Measurements from ENCODE around the gene SSH2. TPM values are rescaled to one million over a fixed set of nuclear protein-coding genes. Genes with fewer than 3 reads are reported as not detected.

SSH2 gene
- total and polyA plus RNA-seq, 9 of the 15 experiments (the other 6 are each of a cell fraction or from before 2014, with no cell fraction given), result 3.9 to 16.1 (median 10.2) TPM

GRCh38 chr17:29698837-29699236 lies 231.2 kb downstream of the SSH2 start:
- ATAC-seq, result no peak
- ChIA-PET POLR2A (interaction anchor here (0.6 to 2.1 kb wide), 8 partner anchors 10 to 787 kb away, joined by 3 to 10 read pairs (median 4); no protein-coding TSS in a partner anchor), CTCF (ENCODE audit: low intra/inter-chr PET ratio) (no interaction called here)
- Histone ChIP-seq H4K20me1 (replicated peaks; ENCODE audit: control insufficient read depth, insufficient read depth, low read length) (no peaks in the 10 kb centered on the region), H3K9me3 (replicated peaks; ENCODE audit: control insufficient read depth, insufficient read depth, low read depth, low read length) (no peaks in the 10 kb centered on the region), H2AFZ (ENCODE audit: low read depth, low read length) (no peak overlapping the region), H3K27me3 (ENCODE audit: control insufficient read depth in 2 of 2, insufficient read depth in 2 of 2, low read length in 2 of 2) (no peaks in the 10 kb centered on the region), H3K36me3 (ENCODE audit: control insufficient read depth, insufficient read depth, low read length) (no peaks in the 10 kb centered on the region; the same call in 2 of the 3 replicates), H3K9ac (ENCODE audit: insufficient read depth in 1 of 2, low read depth in 2 of 2, low read length in 2 of 2) (no peak overlapping the region), H3K4me3 (no peak overlapping the region), H3K79me2 (ENCODE audit: control insufficient read depth, insufficient read depth, low read length) (no peaks in the 10 kb centered on the region), H3K4me1 (replicated peaks in 1 of 2; ENCODE audit: control insufficient read depth in 2 of 2, insufficient read depth in 2 of 2, low read length in 2 of 2) (peaks cover 5 to 27% of the 10 kb centered on the region in 2 experiments), H3K4me2 (ENCODE audit: insufficient read depth, low read length) (no peak overlapping the region), H3K9me1 (ENCODE audit: control insufficient read depth, insufficient read depth, low read length) (no peaks in the 10 kb centered on the region), H3K27ac (ENCODE audit: extremely low read depth, low read depth, low read length) (no peak overlapping the region; the same call in 2 of the 3 replicates)
- intact Hi-C loops (cut with micrococcal nuclease), result no loop called here
- WGBS (ENCODE audit: insufficient coverage, low coverage, missing lambda C conversion rate), result 15% methylated on average over 1 of the region's 1 CpG
- no peak for FAIRE-seq
- TF ChIP-seq FOXJ2 (tag; IDR thresholded peaks at IDR 0.05), result no peak
- TF ChIP-seq ZNF318 (IDR thresholded peaks at IDR 0.05; ENCODE audit: borderline replicate concordance in 1 of 2, low read depth in 1 of 2), result no peak
- TF ChIP-seq CREBBP (IDR thresholded peaks at IDR 0.05; ENCODE audit: low read depth, low read length), result no peak
- no peak for TF ChIP-seq ZC3H4 (CRISPR knock-in tag; IDR thresholded peaks at IDR 0.05; ENCODE audit: borderline replicate concordance)
- no peak for TF ChIP-seq E2F5 (CRISPR knock-in tag; IDR thresholded peaks at IDR 0.05)
- no TSS peak for BruUV-seq (replicated peaks)
- DNase-seq (ENCODE audit: extremely low read depth in 1 of 4, low spot score in 3 of 4), result no peak
- in situ Hi-C loops (cut with MboI), result no loop called here
